Measurements from ENCODE around the gene SECTM1.

GRCh38 chr17:82371333-82372248 lies 38.0 kb upstream of the SECTM1 start, which contains the start of gene UTS2R:
- TF ChIP-seq CEBPB (IDR thresholded peaks at IDR 0.05) (no peak), FOXM1 (IDR thresholded peaks at IDR 0.05; ENCODE audit: borderline replicate concordance, low read depth) (no peak), YY1 (IDR thresholded peaks at IDR 0.05; ENCODE audit: low read depth) (no peak), EGR1 (IDR thresholded peaks at IDR 0.05) (no peak), CREB1 (IDR thresholded peaks at IDR 0.05; ENCODE audit: low read depth) (no peak)
